Prostate gland (tissue), 2 donors: ENCODE data around the gene HOXA3.

Experiments used
- CTCF ChIP-seq, 4 experiments: fragments of 200-600 bp in 2 of 4; fragments of 450-650 bp in 2 of 4; sonication (generic) in 2 of 4; IDR thresholded peaks; 1 replicate in 3 of 4; 2 replicates in 1 of 4; pipeline ENCODE4 v1.5.1; 2016 to 2019; ENCODE audit warnings: antibody characterized with exemption in 4 of 4, mild to moderate bottlenecking in 2 of 4, moderate library complexity in 2 of 4
- POLR2A ChIP-seq: fragments of 450-650 bp; IDR thresholded peaks from one replicate; pipeline ENCODE4 v1.6.1; 2016; ENCODE audit warnings: antibody characterized with exemption, mild to moderate bottlenecking

GRCh38 chr7:27173956-27174873 lies 21.8 kb upstream of the HOXA3 start, which contains the start of gene HOXA10:
- no peak for TF ChIP-seq CTCF (IDR thresholded peaks at IDR 0.05)
- peak; percentile 43 for TF ChIP-seq POLR2A
